ENCODE results near the gene PGAM1. TPM values are rescaled to one million over a fixed set of nuclear protein-coding genes. Genes with fewer than 3 reads are reported as not detected.

PGAM1 gene
- total and polyA plus RNA-seq, 2 of the 13 experiments (the other 11 are each of a cell fraction or from before 2014, with no cell fraction given) = 354 to 483 TPM

- TF ChIP-seq ZXDC (CRISPR knock-in tag; IDR thresholded peaks at IDR 0.05) = no peak
- no peak for TF ChIP-seq CHD2 (IDR thresholded peaks at IDR 0.05; ENCODE audit: low read depth, low read length)
- no peak for TF ChIP-seq MTA3 (CRISPR knock-in tag; IDR thresholded peaks at IDR 0.05)
- TF ChIP-seq ZNF615 (CRISPR knock-in tag; IDR thresholded peaks at IDR 0.05; ENCODE audit: borderline replicate concordance) = no peak
- TF ChIP-seq ZNF577 (CRISPR knock-in tag; IDR thresholded peaks at IDR 0.05; ENCODE audit: borderline replicate concordance, low read depth) = no peak
- no peak for TF ChIP-seq RAD51 (IDR thresholded peaks at IDR 0.05; ENCODE audit: borderline replicate concordance)
- no peak for TF ChIP-seq SNAPC4 (CRISPR knock-in tag; IDR thresholded peaks at IDR 0.05)
- 0 out of 2 replicates have a peak, but pooled peaks have one; percentile 48 for TF ChIP-seq RCOR2 (CRISPR knock-in tag; IDR thresholded peaks at IDR 0.05)
- no peak for TF ChIP-seq ZNF143 (CRISPR knock-in tag; IDR thresholded peaks at IDR 0.05)
- TF ChIP-seq MEIS2 (CRISPR knock-in tag; IDR thresholded peaks at IDR 0.05) = no peak
- no peak for TF ChIP-seq ZNF687 (CRISPR knock-in tag; IDR thresholded peaks at IDR 0.05)
- TF ChIP-seq NR3C1 (CRISPR knock-in tag; IDR thresholded peaks at IDR 0.05) = no peak
- no peak for TF ChIP-seq SMAD9 (CRISPR knock-in tag; IDR thresholded peaks at IDR 0.05)
- no peak for TF ChIP-seq DMTF1 (CRISPR knock-in tag; IDR thresholded peaks at IDR 0.05)
- peak; percentile 54; the same call in 1 of the 2 replicates for TF ChIP-seq SAP130 (CRISPR knock-in tag; IDR thresholded peaks at IDR 0.05; ENCODE audit: low read depth)
- no peak for TF ChIP-seq MYNN (CRISPR knock-in tag; IDR thresholded peaks at IDR 0.05; ENCODE audit: low read depth)
- no peak for TF ChIP-seq SP2 (CRISPR knock-in tag; IDR thresholded peaks at IDR 0.05)
These were observed 14.6 kb upstream of the PGAM1 start (continued) for GRCh38 chr10:97411406-97411805.

Data from HepG2 (cell line).